Iris pigment epithelial cell (primary cell): Measurements from ENCODE around the gene CFAP57.
A peak's percentile ranks its signal among the peaks of the same experiment; 100 is the strongest.
"Not testable (repeated sequence)": the region's sequence is repeated elsewhere in the genome, so short reads cannot be mapped to it uniquely, and the experiment has no call there.

Experiments
- DNase-seq: peaks from one replicate; pipeline ENCODE4 v3.0.0-alpha.2; 2011; ENCODE audit warnings: low read depth

Gene CFAP57

GRCh38 chr1:43171876-43172526 is at the start of gene CFAP57, which contains the start of gene EBNA1BP2:
CFAP57 (plus strand) TSS chr1:43172330; CDS start chr1:43172754, 424 bp downstream.
EBNA1BP2 (minus strand) TSS chr1:43172290; CDS start chr1:43172118, 172 bp downstream.
- DNase-seq = peak; percentile 93

- DNase-seq = no peak
Measured at GRCh38 chr1:43123031-43123430, 49.1 kb upstream of the CFAP57 start.

- no peak for DNase-seq
Measured at GRCh38 chr1:43128816-43129215, 43.3 kb upstream of the CFAP57 start.

GRCh38 chr1:43129426-43129825 is 42.7 kb upstream of the CFAP57 start:
- no peak for DNase-seq

GRCh38 chr1:43134068-43134467 is 38.1 kb upstream of the CFAP57 start:
- no peak for DNase-seq

GRCh38 chr1:43134640-43135039 is 37.5 kb upstream of the CFAP57 start:
- no peak for DNase-seq

GRCh38 chr1:43135857-43136781 is 36.0 kb upstream of the CFAP57 start:
- no peak for DNase-seq

GRCh38 chr1:43137445-43138052 is 34.6 kb upstream of the CFAP57 start:
- DNase-seq = no peak

- not testable (repeated sequence) for DNase-seq
Measured at GRCh38 chr1:43139295-43139694, 32.8 kb upstream of the CFAP57 start.

GRCh38 chr1:43140010-43140409 is 32.1 kb upstream of the CFAP57 start:
- no peak for DNase-seq

GRCh38 chr1:43140583-43140982 is 31.5 kb upstream of the CFAP57 start:
- DNase-seq = no peak

GRCh38 chr1:43143441-43143888 is 28.7 kb upstream of the CFAP57 start:
- DNase-seq = no peak

GRCh38 chr1:43144237-43144636 is 27.9 kb upstream of the CFAP57 start:
- DNase-seq = peak; percentile 59

GRCh38 chr1:43147625-43148327 is 24.4 kb upstream of the CFAP57 start:
- DNase-seq = peak; percentile 63

- no peak for DNase-seq
Measured at GRCh38 chr1:43149889-43150288, 22.2 kb upstream of the CFAP57 start.

GRCh38 chr1:43152866-43153265 is 19.3 kb upstream of the CFAP57 start:
- DNase-seq = no peak

GRCh38 chr1:43153443-43153842 is 18.7 kb upstream of the CFAP57 start:
- no peak for DNase-seq

- DNase-seq = no peak
Measured at GRCh38 chr1:43156026-43156425, 16.1 kb upstream of the CFAP57 start.

- DNase-seq = no peak
Measured at GRCh38 chr1:43165162-43165561, 7.0 kb upstream of the CFAP57 start.

GRCh38 chr1:43165765-43166164 is 6.4 kb upstream of the CFAP57 start:
- DNase-seq = no peak

GRCh38 chr1:43171312-43171875 is 736 bp upstream of the CFAP57 start:
- peak; percentile 3 for DNase-seq

GRCh38 chr1:43172527-43172972 is 420 bp downstream of the CFAP57 start:
- peak; percentile 89 for DNase-seq
